Measurements from ENCODE around the gene CTDSPL.

CTDSPL gene

DNA sequence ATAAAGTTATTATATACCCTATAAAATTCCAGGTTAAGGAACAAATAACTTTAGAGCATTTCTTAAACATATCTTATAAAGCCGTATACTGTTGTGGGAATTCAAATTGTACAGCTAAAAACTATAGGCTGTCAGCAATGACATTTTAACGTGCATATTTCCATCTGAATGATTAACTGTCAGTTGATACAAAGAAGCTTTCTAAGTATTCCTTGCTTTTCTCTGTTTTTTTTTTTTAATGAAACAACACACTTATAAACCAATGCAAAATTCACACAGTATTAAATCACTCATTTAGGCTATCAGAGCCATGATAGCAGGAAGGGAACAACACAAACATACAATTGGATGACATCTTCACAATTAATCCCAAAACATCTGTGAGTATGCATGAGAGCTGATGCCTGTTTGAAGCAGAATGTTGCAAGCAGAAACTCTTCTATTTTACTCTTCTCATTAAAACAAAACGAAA lies 61.9 kb downstream of the CTDSPL start:
- no peak overlapping the region for H3K4me3 ChIP-seq (replicated peaks; ENCODE audit: insufficient read depth, low read length)
- DNase-seq (ENCODE audit: low read depth in 1 of 2, low spot score in 1 of 2), result no peak
- TF ChIP-seq, protein P1, sequence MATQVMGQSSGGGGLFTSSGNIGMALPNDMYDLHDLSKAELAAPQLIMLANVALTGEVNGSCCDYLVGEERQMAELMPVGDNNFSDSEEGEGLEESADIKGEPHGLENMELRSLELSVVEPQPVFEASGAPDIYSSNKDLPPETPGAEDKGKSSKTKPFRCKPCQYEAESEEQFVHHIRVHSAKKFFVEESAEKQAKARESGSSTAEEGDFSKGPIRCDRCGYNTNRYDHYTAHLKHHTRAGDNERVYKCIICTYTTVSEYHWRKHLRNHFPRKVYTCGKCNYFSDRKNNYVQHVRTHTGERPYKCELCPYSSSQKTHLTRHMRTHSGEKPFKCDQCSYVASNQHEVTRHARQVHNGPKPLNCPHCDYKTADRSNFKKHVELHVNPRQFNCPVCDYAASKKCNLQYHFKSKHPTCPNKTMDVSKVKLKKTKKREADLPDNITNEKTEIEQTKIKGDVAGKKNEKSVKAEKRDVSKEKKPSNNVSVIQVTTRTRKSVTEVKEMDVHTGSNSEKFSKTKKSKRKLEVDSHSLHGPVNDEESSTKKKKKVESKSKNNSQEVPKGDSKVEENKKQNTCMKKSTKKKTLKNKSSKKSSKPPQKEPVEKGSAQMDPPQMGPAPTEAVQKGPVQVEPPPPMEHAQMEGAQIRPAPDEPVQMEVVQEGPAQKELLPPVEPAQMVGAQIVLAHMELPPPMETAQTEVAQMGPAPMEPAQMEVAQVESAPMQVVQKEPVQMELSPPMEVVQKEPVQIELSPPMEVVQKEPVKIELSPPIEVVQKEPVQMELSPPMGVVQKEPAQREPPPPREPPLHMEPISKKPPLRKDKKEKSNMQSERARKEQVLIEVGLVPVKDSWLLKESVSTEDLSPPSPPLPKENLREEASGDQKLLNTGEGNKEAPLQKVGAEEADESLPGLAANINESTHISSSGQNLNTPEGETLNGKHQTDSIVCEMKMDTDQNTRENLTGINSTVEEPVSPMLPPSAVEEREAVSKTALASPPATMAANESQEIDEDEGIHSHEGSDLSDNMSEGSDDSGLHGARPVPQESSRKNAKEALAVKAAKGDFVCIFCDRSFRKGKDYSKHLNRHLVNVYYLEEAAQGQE (IDR thresholded peaks at IDR 0.05; ENCODE audit: insufficient replicate concordance, low read depth), result no peak
- TF ChIP-seq GABPA (IDR thresholded peaks at IDR 0.05; ENCODE audit: low read depth), result no peak
- TF ChIP-seq SPI1 (IDR thresholded peaks at IDR 0.05; ENCODE audit: borderline replicate concordance, low read depth), result no peak
- TF ChIP-seq POLR2AphosphoS5 (IDR thresholded peaks at IDR 0.05; ENCODE audit: low read depth), result no peak
- TF ChIP-seq, protein P2, sequence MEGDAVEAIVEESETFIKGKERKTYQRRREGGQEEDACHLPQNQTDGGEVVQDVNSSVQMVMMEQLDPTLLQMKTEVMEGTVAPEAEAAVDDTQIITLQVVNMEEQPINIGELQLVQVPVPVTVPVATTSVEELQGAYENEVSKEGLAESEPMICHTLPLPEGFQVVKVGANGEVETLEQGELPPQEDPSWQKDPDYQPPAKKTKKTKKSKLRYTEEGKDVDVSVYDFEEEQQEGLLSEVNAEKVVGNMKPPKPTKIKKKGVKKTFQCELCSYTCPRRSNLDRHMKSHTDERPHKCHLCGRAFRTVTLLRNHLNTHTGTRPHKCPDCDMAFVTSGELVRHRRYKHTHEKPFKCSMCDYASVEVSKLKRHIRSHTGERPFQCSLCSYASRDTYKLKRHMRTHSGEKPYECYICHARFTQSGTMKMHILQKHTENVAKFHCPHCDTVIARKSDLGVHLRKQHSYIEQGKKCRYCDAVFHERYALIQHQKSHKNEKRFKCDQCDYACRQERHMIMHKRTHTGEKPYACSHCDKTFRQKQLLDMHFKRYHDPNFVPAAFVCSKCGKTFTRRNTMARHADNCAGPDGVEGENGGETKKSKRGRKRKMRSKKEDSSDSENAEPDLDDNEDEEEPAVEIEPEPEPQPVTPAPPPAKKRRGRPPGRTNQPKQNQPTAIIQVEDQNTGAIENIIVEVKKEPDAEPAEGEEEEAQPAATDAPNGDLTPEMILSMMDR (IDR thresholded peaks at IDR 0.05; ENCODE audit: insufficient read depth, low read length), result no peak
- H3K27ac ChIP-seq (replicated peaks), result no peak overlapping the region
- H3K27me3 ChIP-seq (ENCODE audit: insufficient read depth, poor library complexity, severe bottlenecking), result no peaks in the 10 kb centered on the region

DNA sequence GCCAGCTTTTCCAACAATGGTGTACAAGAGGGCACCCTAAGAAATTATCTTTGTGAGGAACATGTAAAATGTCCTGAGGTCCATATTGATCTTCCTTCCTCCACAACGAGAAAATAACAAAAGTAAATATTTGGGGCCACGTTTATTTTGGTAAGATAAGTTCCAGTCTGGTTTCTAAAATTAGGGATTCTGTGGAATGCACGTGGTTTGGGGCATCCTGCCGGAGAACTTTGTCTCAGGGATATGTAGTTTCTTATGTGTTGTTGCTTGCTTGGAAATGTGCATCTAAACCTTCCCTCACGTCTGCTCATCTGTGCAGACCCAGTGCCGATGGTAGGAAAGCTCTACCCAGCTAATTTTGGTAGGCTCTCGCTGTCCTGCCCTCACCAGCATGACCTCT lies 62.8 kb downstream of the CTDSPL start:
- H3K27ac ChIP-seq (replicated peaks), result no peak overlapping the region
- no peaks in the 10 kb centered on the region for H3K27me3 ChIP-seq (ENCODE audit: insufficient read depth, poor library complexity, severe bottlenecking)
- no peak for DNase-seq (ENCODE audit: low read depth in 1 of 2, low spot score in 1 of 2)
- H3K4me3 ChIP-seq (replicated peaks; ENCODE audit: insufficient read depth, low read length), result no peak overlapping the region
- TF ChIP-seq, protein P2 (IDR thresholded peaks at IDR 0.05; ENCODE audit: insufficient read depth, low read length), result no peak
- TF ChIP-seq POLR2AphosphoS5 (IDR thresholded peaks at IDR 0.05; ENCODE audit: low read depth), result no peak
- no peak for TF ChIP-seq GABPA (IDR thresholded peaks at IDR 0.05; ENCODE audit: low read depth)
- no peak for TF ChIP-seq SPI1 (IDR thresholded peaks at IDR 0.05; ENCODE audit: borderline replicate concordance, low read depth)
- TF ChIP-seq, protein P1 (IDR thresholded peaks at IDR 0.05; ENCODE audit: insufficient replicate concordance, low read depth), result no peak

DNA sequence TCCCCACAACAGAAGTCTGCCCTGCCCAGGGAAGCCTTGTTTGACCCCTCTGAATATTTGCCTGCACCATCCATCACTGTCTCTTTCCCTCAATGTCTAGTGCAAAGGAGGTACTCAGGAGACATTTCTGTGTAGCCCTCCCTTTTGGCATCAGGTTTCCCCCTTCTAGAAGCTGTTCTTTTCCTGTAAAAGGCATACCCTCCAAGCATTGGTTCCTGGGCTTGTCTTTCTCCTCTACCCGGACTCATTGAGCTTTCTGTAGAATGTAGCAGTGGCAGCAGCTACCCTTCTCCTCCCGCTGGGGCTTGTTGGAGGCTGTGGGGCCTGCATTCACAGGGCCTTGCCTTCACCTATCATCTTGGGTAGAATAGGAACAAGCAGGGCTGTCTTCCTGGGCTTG lies 63.5 kb downstream of the CTDSPL start:
- Histone ChIP-seq H3K27me3 (ENCODE audit: insufficient read depth, poor library complexity, severe bottlenecking) (no peaks in the 10 kb centered on the region), H3K27ac (replicated peaks) (no peak overlapping the region)
- DNase-seq (ENCODE audit: low read depth in 1 of 2, low spot score in 1 of 2), result no peak

More for the DNA sequence above, 63.5 kb downstream of the CTDSPL start:
- no peak overlapping the region for H3K4me3 ChIP-seq (replicated peaks; ENCODE audit: insufficient read depth, low read length)
- TF ChIP-seq, protein P2 (IDR thresholded peaks at IDR 0.05; ENCODE audit: insufficient read depth, low read length), result no peak
- TF ChIP-seq POLR2AphosphoS5 (IDR thresholded peaks at IDR 0.05; ENCODE audit: low read depth) (no peak), GABPA (IDR thresholded peaks at IDR 0.05; ENCODE audit: low read depth) (no peak), SPI1 (IDR thresholded peaks at IDR 0.05; ENCODE audit: borderline replicate concordance, low read depth) (no peak)
- TF ChIP-seq, protein P1 (IDR thresholded peaks at IDR 0.05; ENCODE audit: insufficient replicate concordance, low read depth), result no peak

Data from HL-60 (cell line).